ENCODE data around the gene CHRNA1.
A peak's percentile ranks its signal among the peaks of the same experiment; 100 is the strongest.

The CHRNA1 gene

DNA sequence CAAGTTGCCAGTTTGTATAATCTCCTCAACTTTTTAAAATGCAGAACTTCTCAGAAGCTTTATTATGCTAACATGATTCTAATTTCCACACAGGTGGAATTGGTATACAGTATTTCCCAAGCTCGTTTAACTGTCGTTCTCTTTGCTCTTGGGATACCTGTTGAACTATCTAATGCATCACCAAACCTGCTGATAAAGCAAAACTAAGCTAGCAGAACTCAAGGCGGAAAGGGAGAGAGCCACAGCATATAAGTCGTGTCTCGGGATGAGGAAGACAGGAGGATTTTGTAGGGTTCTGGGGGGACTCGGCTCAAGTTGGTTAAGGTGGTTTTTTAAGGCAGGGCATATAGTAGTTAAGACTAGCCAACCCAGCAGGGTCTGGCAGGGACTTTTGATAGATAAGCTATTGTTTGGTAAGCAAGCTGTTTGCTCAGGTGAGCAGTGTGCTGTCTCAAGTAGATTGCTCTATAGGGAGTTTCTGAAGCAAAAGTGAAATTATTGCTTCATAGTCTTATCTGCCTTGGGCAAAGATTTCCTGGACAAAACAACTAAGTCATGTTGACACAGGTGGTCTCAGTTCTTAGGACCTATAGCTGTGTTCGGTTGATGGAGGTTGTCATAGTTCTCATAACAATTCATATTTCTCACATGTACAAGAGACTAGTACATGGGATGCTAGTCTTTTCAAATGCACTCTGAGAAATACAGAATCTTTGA lies 28.2 kb upstream of the CHRNA1 start:
- TF ChIP-seq, protein P1, sequence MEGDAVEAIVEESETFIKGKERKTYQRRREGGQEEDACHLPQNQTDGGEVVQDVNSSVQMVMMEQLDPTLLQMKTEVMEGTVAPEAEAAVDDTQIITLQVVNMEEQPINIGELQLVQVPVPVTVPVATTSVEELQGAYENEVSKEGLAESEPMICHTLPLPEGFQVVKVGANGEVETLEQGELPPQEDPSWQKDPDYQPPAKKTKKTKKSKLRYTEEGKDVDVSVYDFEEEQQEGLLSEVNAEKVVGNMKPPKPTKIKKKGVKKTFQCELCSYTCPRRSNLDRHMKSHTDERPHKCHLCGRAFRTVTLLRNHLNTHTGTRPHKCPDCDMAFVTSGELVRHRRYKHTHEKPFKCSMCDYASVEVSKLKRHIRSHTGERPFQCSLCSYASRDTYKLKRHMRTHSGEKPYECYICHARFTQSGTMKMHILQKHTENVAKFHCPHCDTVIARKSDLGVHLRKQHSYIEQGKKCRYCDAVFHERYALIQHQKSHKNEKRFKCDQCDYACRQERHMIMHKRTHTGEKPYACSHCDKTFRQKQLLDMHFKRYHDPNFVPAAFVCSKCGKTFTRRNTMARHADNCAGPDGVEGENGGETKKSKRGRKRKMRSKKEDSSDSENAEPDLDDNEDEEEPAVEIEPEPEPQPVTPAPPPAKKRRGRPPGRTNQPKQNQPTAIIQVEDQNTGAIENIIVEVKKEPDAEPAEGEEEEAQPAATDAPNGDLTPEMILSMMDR (IDR thresholded peaks at IDR 0.05; ENCODE audit: low read depth, low read length): no peak

DNA sequence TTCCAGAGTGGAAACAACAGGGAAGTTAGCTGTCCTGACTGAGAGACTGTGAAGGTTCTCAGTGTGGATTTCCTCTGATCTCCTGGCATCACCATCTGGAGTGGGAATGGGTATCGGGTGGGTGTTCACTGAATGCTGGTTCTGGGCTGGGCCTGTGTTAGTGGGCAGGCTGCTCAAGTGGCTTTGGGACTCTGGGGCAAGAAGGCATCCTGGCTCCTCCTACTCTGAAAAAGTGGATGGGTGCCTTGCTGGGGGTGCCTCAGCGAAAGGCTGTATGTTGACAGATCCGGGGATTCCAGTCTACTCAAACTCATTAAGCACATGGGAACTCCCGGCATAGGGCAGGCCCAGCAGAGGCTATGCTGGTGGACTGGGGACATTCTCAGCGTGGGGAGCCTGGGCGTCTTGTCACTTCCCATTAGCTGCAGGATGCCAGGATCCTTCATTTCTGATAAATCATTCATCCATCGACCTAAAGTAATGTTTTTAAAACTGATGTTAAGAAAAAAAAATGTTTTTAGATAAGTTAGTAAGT lies 27.5 kb upstream of the CHRNA1 start:
- TF ChIP-seq, protein P1 (IDR thresholded peaks at IDR 0.05; ENCODE audit: low read depth, low read length): no peak
- no peaks in the 10 kb centered on the region for H3K27me3 ChIP-seq
- H3K9me3 ChIP-seq: no peaks in the 10 kb centered on the region
- no peak overlapping the region for H3K4me3 ChIP-seq (ENCODE audit: low read depth, low read length)
- DNase-seq: no peak
- H3K4me1 ChIP-seq: no peaks in the 10 kb centered on the region
- H3K36me3 ChIP-seq: no peaks in the 10 kb centered on the region

More for the DNA sequence above, 28.2 kb upstream of the CHRNA1 start:
- H3K4me3 ChIP-seq (ENCODE audit: low read depth, low read length): no peak overlapping the region
- H3K36me3 ChIP-seq: no peaks in the 10 kb centered on the region
- H3K27me3 ChIP-seq: no peaks in the 10 kb centered on the region
- DNase-seq: no peak
- no peaks in the 10 kb centered on the region for H3K4me1 ChIP-seq
- H3K9me3 ChIP-seq: no peaks in the 10 kb centered on the region

DNA sequence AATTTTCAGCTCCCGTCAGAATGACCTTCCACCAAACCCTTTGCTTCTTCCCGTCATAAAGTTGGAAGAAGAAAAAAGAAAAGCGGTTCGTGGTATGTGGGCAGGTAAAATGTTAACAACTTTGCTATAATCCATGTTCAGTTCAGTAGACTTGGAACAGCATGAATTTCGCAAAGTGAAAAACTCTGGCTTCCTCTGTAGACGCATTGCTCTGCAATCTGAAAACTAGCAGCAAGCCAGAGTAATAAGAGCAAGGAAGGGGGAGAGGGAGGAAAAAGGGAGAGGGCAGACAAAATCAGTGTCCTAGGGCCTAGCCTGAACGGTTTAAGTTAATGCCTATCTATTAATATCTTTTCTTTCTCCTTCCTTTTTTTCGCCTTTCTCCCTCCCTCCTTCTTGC lies 26.7 kb upstream of the CHRNA1 start:
- no peak overlapping the region for H3K4me3 ChIP-seq (ENCODE audit: low read depth, low read length)
- no peaks in the 10 kb centered on the region for H3K36me3 ChIP-seq
- no peaks in the 10 kb centered on the region for H3K4me1 ChIP-seq
- TF ChIP-seq, protein P1 (IDR thresholded peaks at IDR 0.05; ENCODE audit: low read depth, low read length): no peak
- no peak for DNase-seq
- H3K9me3 ChIP-seq: no peaks in the 10 kb centered on the region
- H3K27me3 ChIP-seq: no peaks in the 10 kb centered on the region

DNA sequence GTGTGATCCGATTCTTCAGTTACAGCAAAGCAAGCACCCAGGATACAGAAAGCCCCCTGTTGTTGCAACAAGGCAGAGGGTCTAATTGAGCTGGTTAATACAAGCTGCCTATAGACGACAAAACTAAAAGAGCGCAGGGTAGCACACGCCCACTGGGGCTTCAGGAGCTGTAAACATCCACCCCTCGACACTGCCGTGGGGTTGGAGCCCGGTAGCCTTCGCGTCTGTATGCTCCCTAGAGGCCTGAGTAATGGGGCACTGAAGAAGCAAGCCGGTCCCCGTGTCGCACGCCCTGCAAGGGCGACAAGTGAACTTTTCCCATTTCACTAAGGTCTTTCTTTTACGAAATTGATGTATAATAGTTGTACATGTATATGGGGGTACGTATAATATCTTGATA lies 24.7 kb upstream of the CHRNA1 start:
- Histone ChIP-seq H3K4me1 (no peaks in the 10 kb centered on the region), H3K4me3 (ENCODE audit: low read depth, low read length) (no peak overlapping the region), H3K27me3 (no peaks in the 10 kb centered on the region), H3K9me3 (no peaks in the 10 kb centered on the region), H3K36me3 (no peaks in the 10 kb centered on the region)
- TF ChIP-seq, protein P1 (IDR thresholded peaks at IDR 0.05; ENCODE audit: low read depth, low read length): no peak
- DNase-seq: no peak

DNA sequence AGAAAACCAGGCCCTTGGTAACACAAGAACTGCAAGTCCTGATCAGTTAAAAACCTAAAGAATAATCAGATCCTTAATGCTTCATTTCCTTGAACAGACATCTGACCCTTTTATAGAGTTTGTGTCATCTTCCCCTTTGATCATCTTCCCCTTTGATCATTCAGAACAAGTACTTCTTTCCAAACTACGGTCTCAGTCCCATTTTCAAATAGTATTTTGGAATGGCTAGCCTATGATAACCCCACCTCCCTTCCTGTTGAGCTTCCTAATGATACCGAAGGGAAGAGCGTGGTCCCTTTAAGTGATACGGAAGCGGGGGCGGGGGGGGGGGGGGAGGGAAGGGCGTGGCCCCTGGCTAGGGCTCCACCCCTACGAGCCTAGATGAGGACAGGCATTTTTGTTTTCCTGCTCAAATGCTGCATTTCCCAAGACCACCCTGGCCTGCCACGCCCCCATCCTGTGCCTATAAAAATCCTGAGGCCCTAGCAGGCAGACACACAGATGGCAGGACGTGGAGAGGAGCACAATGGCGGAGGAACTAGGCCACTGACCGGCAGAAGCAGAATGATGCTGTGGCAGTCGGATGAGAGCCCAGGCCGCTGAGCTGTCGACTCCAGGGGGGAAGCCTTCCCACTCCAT lies 24.1 kb upstream of the CHRNA1 start:
- TF ChIP-seq, protein P1 (IDR thresholded peaks at IDR 0.05; ENCODE audit: low read depth, low read length): no peak
- no peaks in the 10 kb centered on the region for H3K9me3 ChIP-seq
- no peaks in the 10 kb centered on the region for H3K4me1 ChIP-seq
- no peak overlapping the region for H3K4me3 ChIP-seq (ENCODE audit: low read depth, low read length)
- no peaks in the 10 kb centered on the region for H3K36me3 ChIP-seq
- H3K27me3 ChIP-seq: no peaks in the 10 kb centered on the region
- DNase-seq: peak; percentile 18
